HFFc6 (cell line): ENCODE results near the gene LRRTM3. TPM values are rescaled to one million over a fixed set of nuclear protein-coding genes. Genes with fewer than 3 reads are reported as not detected.

Experiments used
- DNase-seq: peaks from one replicate; pipeline ENCODE4 v3.0.0-alpha.2; 2018
- H3K27ac Mint-ChIP-seq: 2 replicates; pipeline ENCODE4 v1.8.0; 2020; ENCODE audit warnings: mild to moderate bottlenecking, mixed read lengths
- H3K27me3 Mint-ChIP-seq: 2 replicates; pipeline ENCODE4 v1.8.0; 2021; ENCODE audit warnings: mild to moderate bottlenecking, moderate library complexity, mixed read lengths; ENCODE audit not compliant: insufficient read depth
- H3K36me3 Mint-ChIP-seq: 2 replicates; pipeline ENCODE4 v1.8.0; 2021; ENCODE audit warnings: low read depth, mixed read lengths
- H3K4me1 Mint-ChIP-seq: 2 replicates; pipeline ENCODE4 v1.8.0; 2020; ENCODE audit warnings: low read depth, mixed read lengths
- H3K4me3 Mint-ChIP-seq: 2 replicates; pipeline ENCODE4 v1.8.0; 2020; ENCODE audit warnings: mild to moderate bottlenecking, moderate library complexity, mixed read lengths
- H3K9me3 Mint-ChIP-seq: 2 replicates; pipeline ENCODE4 v1.8.0; 2020; ENCODE audit warnings: mild to moderate bottlenecking, mixed read lengths
- total RNA-seq, 6 experiments: library from RNA; stranded (reverse); fragmentation: NEBNext Ultra II Directional; extraction: Animal tissue kit (Norgen Biotek cat#: 25700); gene quantifications; 2 replicates in 1 of 6; 3 replicates in 5 of 6; pipeline ENCODE4 v1.2.3, GENCODE V29; 2021
- TF ChIP-seq, protein P1 (sequence below): fragments of 200-600 bp; sonication (generic); IDR thresholded peaks from 2 replicates; pipeline ENCODE4 v1.5.0; 2021; ENCODE audit warnings: antibody characterized with exemption, mild to moderate bottlenecking

LRRTM3 gene
- total RNA-seq, 6 experiments from 2014 or later, result not detected

DNA sequence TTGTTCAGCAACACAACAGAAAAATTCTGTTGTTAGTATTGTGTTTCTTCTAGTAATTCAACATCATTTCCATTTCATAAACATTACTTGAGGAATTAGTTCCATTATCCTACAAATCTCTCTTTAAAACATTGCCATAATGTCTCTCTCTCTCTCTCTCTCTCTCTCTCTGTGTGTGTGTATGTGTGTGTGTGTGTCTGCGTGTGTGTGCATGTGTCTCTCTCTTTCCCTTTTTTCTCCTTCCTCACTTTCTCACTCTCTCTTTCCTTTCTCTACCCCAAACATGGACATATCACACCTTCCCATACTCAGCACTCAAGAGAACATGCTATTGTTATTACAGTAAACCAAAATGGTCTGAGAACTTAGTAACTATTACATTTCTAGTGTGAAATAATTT, 16.6 kb downstream of the LRRTM3 start:
- no peaks in the 10 kb centered on the region for H3K36me3 Mint-ChIP-seq
- no peak for DNase-seq
- H3K27ac Mint-ChIP-seq, result no peak overlapping the region
- no peaks in the 10 kb centered on the region; the same call in 1 of the 2 replicates for H3K9me3 Mint-ChIP-seq
- H3K4me3 Mint-ChIP-seq, result no peak overlapping the region
- TF ChIP-seq, protein P1, sequence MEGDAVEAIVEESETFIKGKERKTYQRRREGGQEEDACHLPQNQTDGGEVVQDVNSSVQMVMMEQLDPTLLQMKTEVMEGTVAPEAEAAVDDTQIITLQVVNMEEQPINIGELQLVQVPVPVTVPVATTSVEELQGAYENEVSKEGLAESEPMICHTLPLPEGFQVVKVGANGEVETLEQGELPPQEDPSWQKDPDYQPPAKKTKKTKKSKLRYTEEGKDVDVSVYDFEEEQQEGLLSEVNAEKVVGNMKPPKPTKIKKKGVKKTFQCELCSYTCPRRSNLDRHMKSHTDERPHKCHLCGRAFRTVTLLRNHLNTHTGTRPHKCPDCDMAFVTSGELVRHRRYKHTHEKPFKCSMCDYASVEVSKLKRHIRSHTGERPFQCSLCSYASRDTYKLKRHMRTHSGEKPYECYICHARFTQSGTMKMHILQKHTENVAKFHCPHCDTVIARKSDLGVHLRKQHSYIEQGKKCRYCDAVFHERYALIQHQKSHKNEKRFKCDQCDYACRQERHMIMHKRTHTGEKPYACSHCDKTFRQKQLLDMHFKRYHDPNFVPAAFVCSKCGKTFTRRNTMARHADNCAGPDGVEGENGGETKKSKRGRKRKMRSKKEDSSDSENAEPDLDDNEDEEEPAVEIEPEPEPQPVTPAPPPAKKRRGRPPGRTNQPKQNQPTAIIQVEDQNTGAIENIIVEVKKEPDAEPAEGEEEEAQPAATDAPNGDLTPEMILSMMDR, result no peak
- H3K27me3 Mint-ChIP-seq, result no peaks in the 10 kb centered on the region; the same call in 1 of the 2 replicates
- H3K4me1 Mint-ChIP-seq, result no peaks in the 10 kb centered on the region

DNA sequence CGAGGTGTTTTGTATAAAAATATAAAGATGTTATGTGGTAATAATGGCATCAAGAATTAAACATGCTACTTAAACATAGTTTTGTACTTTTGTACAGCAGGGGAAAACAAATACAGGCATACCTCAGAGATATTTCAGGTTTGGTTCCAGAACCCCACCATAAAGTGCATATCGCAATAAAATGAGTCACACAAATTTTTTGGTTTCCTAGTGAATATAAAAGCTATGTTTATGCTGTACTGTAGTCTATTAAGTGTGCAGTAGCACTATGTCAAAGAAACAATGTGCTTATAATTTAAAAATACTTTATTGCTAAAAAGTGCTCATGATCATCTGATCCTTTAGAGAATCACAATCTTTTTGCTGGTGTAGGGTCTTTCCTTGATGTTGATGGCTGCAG, 17.8 kb downstream of the LRRTM3 start:
- Mint-ChIP-seq H3K27ac (no peak overlapping the region), H3K4me3 (no peak overlapping the region), H3K9me3 (no peaks in the 10 kb centered on the region; the same call in 1 of the 2 replicates), H3K4me1 (no peaks in the 10 kb centered on the region), H3K27me3 (no peaks in the 10 kb centered on the region; the same call in 1 of the 2 replicates), H3K36me3 (no peaks in the 10 kb centered on the region)
- no peak for DNase-seq
- TF ChIP-seq, protein P1, result no peak

DNA sequence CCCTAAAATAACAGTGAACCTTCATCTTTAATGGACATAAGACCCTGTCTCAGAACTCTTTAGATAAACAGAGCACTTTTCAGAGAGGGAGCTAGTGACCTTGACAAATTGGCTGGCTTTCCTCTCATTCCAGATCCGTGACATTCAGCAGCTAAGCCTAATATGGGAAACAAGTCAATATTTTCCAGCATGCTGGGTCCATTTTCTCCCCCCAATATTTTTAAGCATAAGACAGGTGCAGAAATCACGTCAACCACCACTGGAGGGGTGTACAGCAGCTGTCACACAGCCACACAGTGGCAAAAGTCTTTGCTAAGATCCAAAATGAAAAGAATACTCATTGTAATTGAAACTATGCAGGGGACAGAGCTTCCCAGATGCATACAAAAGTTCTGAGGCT, 26.1 kb downstream of the LRRTM3 start:
- TF ChIP-seq, protein P1, result no peak
- Mint-ChIP-seq H3K4me3 (no peak overlapping the region), H3K9me3 (peaks cover 4% of the 10 kb centered on the region; the same call in 1 of the 2 replicates), H3K36me3 (no peaks in the 10 kb centered on the region), H3K27me3 (no peaks in the 10 kb centered on the region), H3K27ac (no peak overlapping the region), H3K4me1 (no peaks in the 10 kb centered on the region)
- no peak for DNase-seq

DNA sequence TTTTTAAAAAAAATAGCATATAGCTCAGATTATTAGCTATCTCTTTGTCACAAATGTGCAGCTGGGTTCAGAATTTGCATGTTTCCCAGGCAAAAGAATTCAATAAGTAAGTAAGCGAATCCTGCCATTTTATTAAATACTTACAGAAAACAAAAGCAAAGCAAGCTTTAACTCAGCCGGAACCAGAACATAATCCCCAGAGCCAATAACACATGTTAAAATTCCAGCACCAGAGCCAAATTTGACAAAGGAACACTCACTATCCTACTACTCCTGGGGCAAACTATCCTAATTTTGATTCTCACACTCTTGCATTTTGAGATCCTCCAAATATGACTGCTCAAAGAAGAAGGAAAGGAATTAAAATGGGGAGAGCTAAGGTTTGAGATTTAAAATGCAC, 32.6 kb downstream of the LRRTM3 start:
- TF ChIP-seq, protein P1, result no peak
- no peak overlapping the region for H3K27ac Mint-ChIP-seq
- H3K4me3 Mint-ChIP-seq, result no peak overlapping the region
- no peaks in the 10 kb centered on the region for H3K27me3 Mint-ChIP-seq
- H3K36me3 Mint-ChIP-seq, result no peaks in the 10 kb centered on the region
- no peaks in the 10 kb centered on the region for H3K4me1 Mint-ChIP-seq
- H3K9me3 Mint-ChIP-seq, result peaks cover 6% of the 10 kb centered on the region
- DNase-seq, result no peak

GRCh38 chr10:66964946-66965345, 39.1 kb downstream of the LRRTM3 start:
- Mint-ChIP-seq H3K36me3 (no peaks in the 10 kb centered on the region; the same call in 1 of the 2 replicates), H3K9me3 (peaks cover 19% of the 10 kb centered on the region), H3K27me3 (no peaks in the 10 kb centered on the region), H3K27ac (no peak overlapping the region), H3K4me3 (no peak overlapping the region), H3K4me1 (no peaks in the 10 kb centered on the region)
- TF ChIP-seq, protein P1, result no peak
- DNase-seq, result no peak
